Cardiac muscle cell (in vitro differentiated cells and primary cell): Measurements from ENCODE around the gene PPP6R1. TPM values are rescaled to one million over a fixed set of nuclear protein-coding genes. Genes with fewer than 3 reads are reported as not detected.

ENCODE experiments used
- DNase-seq, 2 donors: peaks; one replicate each; pipeline versions ENCODE4 v3.0.0 to v3.0.0-alpha.2; 2010 to 2017; ENCODE audit warnings: low read depth in 1 of 2, low spot score in 1 of 2
- H3K27ac ChIP-seq: fragments of 200-600 bp; sonication (generic); 2 replicates; pipeline ENCODE4 v1.5.1; 2016
- H3K27me3 ChIP-seq: fragments of 200-600 bp; sonication (generic); 2 replicates; pipeline ENCODE4 v1.6.0; 2016; ENCODE audit warnings: control low read depth
- H3K36me3 ChIP-seq: fragments of 200-600 bp; sonication (generic); 2 replicates; pipeline ENCODE4 v1.5.1; 2016; ENCODE audit warnings: control low read depth
- H3K4me1 ChIP-seq: fragments of 200-600 bp; sonication (generic); 2 replicates; pipeline ENCODE4 v1.8.1; 2017; ENCODE audit warnings: low read depth, mild to moderate bottlenecking, mixed run types
- H3K4me3 ChIP-seq: fragments of 200-600 bp; sonication (generic); 2 replicates; pipeline ENCODE4 v1.5.1; 2016; ENCODE audit warnings: mild to moderate bottlenecking
- H3K9me3 ChIP-seq: fragments of 200-600 bp; sonication (generic); 2 replicates; pipeline ENCODE4 v1.5.1; 2017; ENCODE audit warnings: low read depth, mild to moderate bottlenecking, control low read depth
- polyA plus RNA-seq: library from polyadenylated mRNA; unstranded; fragments of >200 nt; fragmentation: Nextera tagmentation; extraction: Ambion mirVana; gene quantifications from 2 replicates; pipeline ENCODE4 v1.2.1, GENCODE V29; 2016
- total RNA-seq: library from RNA; depleted of rRNA; stranded (reverse); fragments of >200 nt; gene quantifications from 2 replicates; pipeline ENCODE4 v1.2.3, GENCODE V29; 2016
- TF ChIP-seq, protein P1 (sequence below): IDR thresholded peaks from 2 replicates; pipeline ENCODE4 v1.5.1; 2012; ENCODE audit warnings: low read depth, mild to moderate bottlenecking, low read length

The PPP6R1 gene
- total and polyA plus RNA-seq, 2 experiments from 2014 or later: 91.7 to 98.7 TPM

DNA sequence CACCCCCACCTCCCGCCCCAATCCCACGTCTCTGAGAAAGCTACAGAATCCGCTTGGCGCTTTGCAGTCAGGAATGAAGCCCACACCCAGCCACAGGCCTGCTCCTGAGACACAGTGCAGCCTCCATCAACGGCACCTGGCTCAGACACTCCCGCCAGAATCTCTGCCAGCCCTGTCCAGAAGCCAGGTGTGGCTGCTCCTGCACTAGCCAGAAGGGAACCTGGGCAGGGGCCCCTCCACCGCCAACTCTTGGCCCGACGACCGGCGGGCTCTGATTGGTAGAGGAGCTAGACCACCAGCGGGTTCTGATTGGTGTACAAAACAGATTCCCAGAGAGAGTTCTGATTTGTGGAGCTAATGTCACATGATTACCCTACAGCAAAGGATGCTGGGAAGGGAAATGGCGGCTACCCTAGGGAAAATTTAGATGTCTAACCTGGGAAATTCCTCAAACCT is 2.9 kb upstream of the PPP6R1 start:
- Histone ChIP-seq H3K4me1 (peaks cover 14% of the 10 kb centered on the region), H3K9me3 (no peaks in the 10 kb centered on the region), H3K4me3 (no peak overlapping the region), H3K27me3 (no peaks in the 10 kb centered on the region), H3K27ac (no peak overlapping the region), H3K36me3 (no peaks in the 10 kb centered on the region)
- no peak for DNase-seq
- TF ChIP-seq, protein P1, sequence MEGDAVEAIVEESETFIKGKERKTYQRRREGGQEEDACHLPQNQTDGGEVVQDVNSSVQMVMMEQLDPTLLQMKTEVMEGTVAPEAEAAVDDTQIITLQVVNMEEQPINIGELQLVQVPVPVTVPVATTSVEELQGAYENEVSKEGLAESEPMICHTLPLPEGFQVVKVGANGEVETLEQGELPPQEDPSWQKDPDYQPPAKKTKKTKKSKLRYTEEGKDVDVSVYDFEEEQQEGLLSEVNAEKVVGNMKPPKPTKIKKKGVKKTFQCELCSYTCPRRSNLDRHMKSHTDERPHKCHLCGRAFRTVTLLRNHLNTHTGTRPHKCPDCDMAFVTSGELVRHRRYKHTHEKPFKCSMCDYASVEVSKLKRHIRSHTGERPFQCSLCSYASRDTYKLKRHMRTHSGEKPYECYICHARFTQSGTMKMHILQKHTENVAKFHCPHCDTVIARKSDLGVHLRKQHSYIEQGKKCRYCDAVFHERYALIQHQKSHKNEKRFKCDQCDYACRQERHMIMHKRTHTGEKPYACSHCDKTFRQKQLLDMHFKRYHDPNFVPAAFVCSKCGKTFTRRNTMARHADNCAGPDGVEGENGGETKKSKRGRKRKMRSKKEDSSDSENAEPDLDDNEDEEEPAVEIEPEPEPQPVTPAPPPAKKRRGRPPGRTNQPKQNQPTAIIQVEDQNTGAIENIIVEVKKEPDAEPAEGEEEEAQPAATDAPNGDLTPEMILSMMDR: no peak

GRCh38 chr19:55259540-55260210 is 858 bp upstream of the PPP6R1 start:
- Histone ChIP-seq H3K4me1 (peaks cover 15% of the 10 kb centered on the region), H3K36me3 (no peaks in the 10 kb centered on the region), H3K9me3 (no peaks in the 10 kb centered on the region), H3K27me3 (no peaks in the 10 kb centered on the region), H3K4me3 (peak overlapping the region; percentile 85), H3K27ac (peak overlapping the region; percentile 86)
- DNase-seq: no peak
- TF ChIP-seq, protein P1: no peak

- TF ChIP-seq, protein P1: no peak
- Histone ChIP-seq H3K9me3 (no peaks in the 10 kb centered on the region), H3K36me3 (no peaks in the 10 kb centered on the region), H3K4me3 (peak overlapping the region; percentile 85), H3K27ac (peak overlapping the region; percentile 90), H3K4me1 (peaks cover 15% of the 10 kb centered on the region), H3K27me3 (no peaks in the 10 kb centered on the region)
- DNase-seq: peak in 1 of 2 donors; percentile 32
These were observed 365 bp downstream of the PPP6R1 start for GRCh38 chr19:55258476-55258827.

- no peaks in the 10 kb centered on the region for H3K36me3 ChIP-seq
- peak; percentile 17 to 47 for DNase-seq
- peak overlapping the region; percentile 85 for H3K4me3 ChIP-seq
- peak overlapping the region; percentile 90 for H3K27ac ChIP-seq
- TF ChIP-seq, protein P1: no peak
- H3K9me3 ChIP-seq: no peaks in the 10 kb centered on the region
- peaks cover 15% of the 10 kb centered on the region for H3K4me1 ChIP-seq
- H3K27me3 ChIP-seq: no peaks in the 10 kb centered on the region
These were observed 1.1 kb downstream of the PPP6R1 start for GRCh38 chr19:55257461-55258420.

DNA sequence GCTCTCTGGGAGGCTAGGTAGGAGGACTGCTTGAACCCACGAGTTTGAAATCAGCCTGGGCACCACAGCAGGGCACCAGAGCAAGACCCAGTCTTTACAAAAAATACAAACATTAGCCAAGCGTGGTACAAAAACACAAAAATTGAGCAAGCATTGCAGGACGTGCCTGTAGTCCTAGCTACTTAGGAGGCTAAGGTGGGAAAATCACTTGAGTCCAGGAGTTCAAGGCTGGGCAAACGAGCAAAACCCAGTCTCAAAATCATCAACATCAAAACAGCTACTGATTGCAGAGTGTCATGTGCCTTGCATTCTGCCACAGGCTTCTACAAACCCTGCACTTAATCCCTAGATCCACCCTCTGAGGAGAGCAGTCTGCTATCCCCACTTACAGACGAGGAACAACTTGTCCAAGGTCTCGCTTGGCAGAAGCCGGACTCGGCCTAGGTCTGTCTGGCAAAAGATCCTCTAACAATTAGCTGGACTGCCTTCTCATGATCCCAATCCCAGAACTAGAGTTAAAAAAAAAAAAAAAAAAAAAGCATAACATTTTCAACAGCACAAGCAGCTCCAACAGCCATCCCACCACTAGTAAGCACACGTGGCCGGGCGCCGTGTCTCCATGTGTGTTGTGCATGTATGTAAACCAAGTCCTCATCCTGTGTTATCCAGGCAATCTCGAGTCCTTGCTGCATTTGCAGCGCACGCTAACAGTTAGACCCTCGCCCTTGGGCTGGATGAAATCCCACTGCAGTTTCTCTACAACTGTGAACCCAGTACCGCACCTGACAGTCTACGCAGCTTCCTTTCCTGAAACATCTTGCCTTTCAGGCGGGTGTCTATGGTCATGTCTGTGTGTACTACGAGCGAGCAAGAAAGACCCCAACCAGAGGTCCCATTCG is 2.0 kb downstream of the PPP6R1 start:
- no peaks in the 10 kb centered on the region for H3K9me3 ChIP-seq
- no peaks in the 10 kb centered on the region for H3K36me3 ChIP-seq
- no peak overlapping the region for H3K27ac ChIP-seq
- H3K4me3 ChIP-seq: peak overlapping the region; percentile 85
- H3K4me1 ChIP-seq: peaks cover 15% of the 10 kb centered on the region
- H3K27me3 ChIP-seq: no peaks in the 10 kb centered on the region
- DNase-seq: no peak
- TF ChIP-seq, protein P1: no peak
